Measurements from ENCODE around the gene MAN2B1. TPM values are rescaled to one million over a fixed set of nuclear protein-coding genes. Genes with fewer than 3 reads are reported as not detected.

MAN2B1 gene
- total RNA-seq, 2 experiments from 2014 or later = 95.9 to 109 TPM

GRCh38 chr19:12675399-12675798 lies 8.9 kb upstream of the MAN2B1 start:
- Mint-ChIP-seq H3K4me1 (ENCODE audit: low read depth) (peaks cover 29% of the 10 kb centered on the region), H3K27ac (no peak overlapping the region), H3K4me3 (no peak overlapping the region), H3K9me3 (no peaks in the 10 kb centered on the region), H3K27me3 (no peaks in the 10 kb centered on the region), H3K36me3 (ENCODE audit: low read depth) (peaks cover 72% of the 10 kb centered on the region)
- ChIA-PET CTCF (no interaction called here), POLR2A (no interaction called here)
- H3K36me3 ChIP-seq (ENCODE audit: insufficient read depth, low read length) = peaks cover 75% of the 10 kb centered on the region
- no peaks in the 10 kb centered on the region for H3K9me3 ChIP-seq (ENCODE audit: control insufficient read depth in 1 of 2, insufficient read depth in 1 of 2, low read length in 2 of 2)
- no peak for TF ChIP-seq CTCF (IDR thresholded peaks at IDR 0.05)
- H3K4me3 ChIP-seq (ENCODE audit: low read length) = no peak overlapping the region
- H3K27ac ChIP-seq (ENCODE audit: low read depth in 1 of 2, low read length in 2 of 2) = no peak overlapping the region
- H3K27me3 ChIP-seq (ENCODE audit: control insufficient read depth in 1 of 2, insufficient read depth in 2 of 2, low read length in 2 of 2) = no peaks in the 10 kb centered on the region
- ATAC-seq (ENCODE audit: poor library complexity) = no peak
- DNase-seq = no peak
- intact Hi-C loops (cut with DNase I, micrococcal nuclease) = loop anchor here in 1 of 2 experiments (5.0 kb wide), 1 partner anchor 122 kb away; no protein-coding TSS in a partner anchor
- H3K4me1 ChIP-seq (ENCODE audit: insufficient read depth, low read length) = peaks cover 34% of the 10 kb centered on the region

DNA sequence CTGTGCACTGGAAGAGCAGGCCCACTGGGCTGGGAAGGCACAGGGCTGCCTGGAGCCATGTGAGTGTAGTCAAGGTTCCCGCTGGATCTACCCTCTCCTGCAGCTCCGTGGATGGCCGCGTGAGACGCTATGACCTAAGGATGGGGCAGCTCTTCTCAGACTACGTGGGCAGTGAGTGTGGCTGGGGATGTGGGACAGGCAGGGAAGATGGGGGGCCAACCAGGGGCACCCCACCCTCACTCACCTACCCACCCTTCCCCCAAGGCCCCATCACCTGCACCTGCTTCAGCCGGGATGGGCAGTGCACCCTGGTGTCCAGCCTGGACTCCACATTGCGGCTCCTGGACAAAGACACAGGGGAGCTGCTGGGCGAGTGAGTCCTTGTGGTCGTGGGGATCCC lies 6.2 kb upstream of the MAN2B1 start:
- no peak overlapping the region for H3K27ac Mint-ChIP-seq
- Histone ChIP-seq H3K27me3 (ENCODE audit: control insufficient read depth in 1 of 2, insufficient read depth in 2 of 2, low read length in 2 of 2) (no peaks in the 10 kb centered on the region), H3K9me3 (ENCODE audit: control insufficient read depth in 1 of 2, insufficient read depth in 1 of 2, low read length in 2 of 2) (no peaks in the 10 kb centered on the region), H3K4me3 (ENCODE audit: low read length) (no peak overlapping the region), H3K36me3 (ENCODE audit: insufficient read depth, low read length) (peaks cover 51% of the 10 kb centered on the region), H3K4me1 (ENCODE audit: insufficient read depth, low read length) (peaks cover 44% of the 10 kb centered on the region), H3K27ac (ENCODE audit: low read depth in 1 of 2, low read length in 2 of 2) (no peak overlapping the region)
- ChIA-PET CTCF (interaction anchor here (1.2 to 2.1 kb wide), 7 partner anchors 59 to 180 kb away, joined by 3 to 8 read pairs (median 4); partner anchors contain the start of genes ZNF490, ZNF564 and ZNF791), POLR2A (interaction anchor here (0.6 to 1.5 kb wide), 4 partner anchors 9 to 480 kb away, joined by 3 to 7 read pairs (median 3); partner anchors contain the start of genes DHPS, GET3 and TRIR)
- intact Hi-C loops (cut with DNase I, micrococcal nuclease) = loop anchor here (1.0 to 5.0 kb wide), 3 partner anchors 32 to 470 kb away; no protein-coding TSS in a partner anchor
- H3K4me1 Mint-ChIP-seq (ENCODE audit: low read depth) = peaks cover 31% of the 10 kb centered on the region
- H3K27me3 Mint-ChIP-seq = no peaks in the 10 kb centered on the region
- no peaks in the 10 kb centered on the region for H3K9me3 Mint-ChIP-seq
- peaks cover 71% of the 10 kb centered on the region for H3K36me3 Mint-ChIP-seq (ENCODE audit: low read depth)
- no peak for TF ChIP-seq CTCF (IDR thresholded peaks at IDR 0.05)
- DNase-seq (peak in 1 of 14 experiments; percentile 35), ATAC-seq (ENCODE audit: poor library complexity) (no peak)
- peak overlapping the region; percentile 47 for H3K4me3 Mint-ChIP-seq

GRCh38 chr19:12670159-12670928 lies 3.8 kb upstream of the MAN2B1 start:
- Mint-ChIP-seq H3K4me3 (peak overlapping the region; percentile 92), H3K27ac (peak overlapping the region; percentile 98), H3K27me3 (no peaks in the 10 kb centered on the region), H3K36me3 (ENCODE audit: low read depth) (peaks cover 57% of the 10 kb centered on the region), H3K4me1 (ENCODE audit: low read depth) (peaks cover 40% of the 10 kb centered on the region), H3K9me3 (no peaks in the 10 kb centered on the region)
- intact Hi-C loops (cut with DNase I, micrococcal nuclease) = loop anchor here in 1 of 2 experiments (5.0 kb wide), 1 partner anchor 468 kb away; no protein-coding TSS in a partner anchor
- POLR2A ChIA-PET = interaction anchor here (0.7 to 2.0 kb wide), 7 partner anchors 11 to 175 kb away, joined by 3 to 28 read pairs (median 8); partner anchors contain the start of genes DHPS, TRIR, ZNF490 and ZNF791
- H3K4me3 ChIP-seq (ENCODE audit: low read length) = peak overlapping the region; percentile 85
- no peaks in the 10 kb centered on the region for H3K9me3 ChIP-seq (ENCODE audit: control insufficient read depth in 1 of 2, insufficient read depth in 1 of 2, low read length in 2 of 2)
- TF ChIP-seq CTCF (IDR thresholded peaks at IDR 0.05) = no peak
- H3K27ac ChIP-seq (ENCODE audit: low read depth in 1 of 2, low read length in 2 of 2) = peak overlapping the region; percentile 89 to 99
- peaks cover 27% of the 10 kb centered on the region for H3K36me3 ChIP-seq (ENCODE audit: insufficient read depth, low read length)
- no peaks in the 10 kb centered on the region for H3K27me3 ChIP-seq (ENCODE audit: control insufficient read depth in 1 of 2, insufficient read depth in 2 of 2, low read length in 2 of 2)
- DNase-seq (no peak), ATAC-seq (ENCODE audit: poor library complexity) (no peak)
- CTCF ChIA-PET = interaction anchor here (1.5 to 2.4 kb wide), 2 partner anchors 11 to 30 kb away, joined by 4 to 16 read pairs (median 7); partner anchors contain the start of gene DHPS
- H3K4me1 ChIP-seq (ENCODE audit: insufficient read depth, low read length) = peaks cover 49% of the 10 kb centered on the region

All from CD4-positive, alpha-beta T cell (primary cell).